Fibroblast of mammary gland (primary cell): Measurements from ENCODE around the gene EXT2.

Experiments used
- DNase-seq: peaks from one replicate; pipeline ENCODE4 v3.0.0-alpha.2; 2010; ENCODE audit warnings: low read depth
- H3K4me3 ChIP-seq: 2 replicates; pipeline ENCODE4 v1.5.1; 2011; ENCODE audit warnings: low read depth, mild to moderate bottlenecking, low read length, moderate library complexity; ENCODE audit not compliant: control insufficient read depth
- TF ChIP-seq, protein P1 (sequence below): conservative IDR thresholded peaks from 2 replicates; pipeline ENCODE4 v1.5.1; 2011; ENCODE audit warnings: low read depth, low read length, inconsistent platforms; ENCODE audit not compliant: control insufficient read depth, insufficient read depth

The EXT2 gene

GRCh38 chr11:44282620-44283019, 187.1 kb downstream of the EXT2 start:
- TF ChIP-seq, protein P1, sequence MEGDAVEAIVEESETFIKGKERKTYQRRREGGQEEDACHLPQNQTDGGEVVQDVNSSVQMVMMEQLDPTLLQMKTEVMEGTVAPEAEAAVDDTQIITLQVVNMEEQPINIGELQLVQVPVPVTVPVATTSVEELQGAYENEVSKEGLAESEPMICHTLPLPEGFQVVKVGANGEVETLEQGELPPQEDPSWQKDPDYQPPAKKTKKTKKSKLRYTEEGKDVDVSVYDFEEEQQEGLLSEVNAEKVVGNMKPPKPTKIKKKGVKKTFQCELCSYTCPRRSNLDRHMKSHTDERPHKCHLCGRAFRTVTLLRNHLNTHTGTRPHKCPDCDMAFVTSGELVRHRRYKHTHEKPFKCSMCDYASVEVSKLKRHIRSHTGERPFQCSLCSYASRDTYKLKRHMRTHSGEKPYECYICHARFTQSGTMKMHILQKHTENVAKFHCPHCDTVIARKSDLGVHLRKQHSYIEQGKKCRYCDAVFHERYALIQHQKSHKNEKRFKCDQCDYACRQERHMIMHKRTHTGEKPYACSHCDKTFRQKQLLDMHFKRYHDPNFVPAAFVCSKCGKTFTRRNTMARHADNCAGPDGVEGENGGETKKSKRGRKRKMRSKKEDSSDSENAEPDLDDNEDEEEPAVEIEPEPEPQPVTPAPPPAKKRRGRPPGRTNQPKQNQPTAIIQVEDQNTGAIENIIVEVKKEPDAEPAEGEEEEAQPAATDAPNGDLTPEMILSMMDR = no peak
- no peak overlapping the region for H3K4me3 ChIP-seq
- DNase-seq = no peak

DNA sequence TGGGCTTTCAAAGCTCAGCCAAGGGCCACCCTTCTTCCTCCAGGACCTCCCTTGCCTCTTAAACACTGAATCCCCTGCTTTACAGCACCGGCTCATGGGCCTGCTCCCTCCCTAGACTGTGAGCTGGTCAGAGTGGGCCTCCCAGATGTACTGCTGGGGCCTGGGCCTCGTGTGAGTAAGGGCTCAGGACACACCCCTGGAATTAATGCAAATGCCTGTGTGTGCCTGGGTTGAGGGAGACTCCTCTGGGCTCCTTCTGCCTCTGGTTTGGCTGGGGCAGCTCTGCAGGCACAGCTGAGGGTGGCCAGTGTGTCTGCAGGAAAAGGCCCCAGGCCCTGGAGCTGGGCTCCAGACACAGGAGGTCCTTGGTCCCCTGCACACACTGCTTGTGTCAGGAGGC, 190.3 kb downstream of the EXT2 start:
- H3K4me3 ChIP-seq = no peak overlapping the region
- TF ChIP-seq, protein P1 = no peak
- no peak for DNase-seq

DNA sequence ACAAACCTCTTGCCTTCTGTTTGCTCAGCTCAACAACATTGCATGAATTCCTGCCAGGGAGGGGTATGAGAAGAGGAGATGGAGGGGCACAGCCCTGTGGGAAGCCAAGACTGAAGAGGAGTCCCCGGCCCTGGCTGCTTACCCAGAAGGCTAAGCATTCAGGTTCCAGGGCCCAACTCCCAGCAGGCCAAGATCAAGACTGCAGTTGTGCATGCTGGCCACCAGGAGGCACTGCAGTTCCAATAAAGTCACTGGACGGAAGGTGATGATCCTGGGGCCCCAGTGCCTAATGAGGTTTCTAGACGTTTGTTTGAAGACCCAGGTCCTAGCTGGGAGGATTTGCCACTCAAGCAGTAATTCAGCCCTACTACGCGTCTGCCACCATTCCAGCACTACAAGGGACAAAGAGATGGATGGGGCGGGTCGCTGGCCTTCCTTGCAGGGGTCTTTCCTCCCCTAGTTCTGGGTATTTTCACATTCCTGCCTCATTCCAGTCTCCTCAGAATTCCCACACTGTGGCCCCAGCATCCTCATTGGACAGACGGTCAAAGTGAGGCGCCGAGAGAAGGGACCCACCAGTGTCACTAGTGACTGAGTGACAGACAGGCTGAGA, 190.9 kb downstream of the EXT2 start:
- H3K4me3 ChIP-seq = no peak overlapping the region
- peak; percentile 61 for DNase-seq
- TF ChIP-seq, protein P1 = peak; percentile 91

DNA sequence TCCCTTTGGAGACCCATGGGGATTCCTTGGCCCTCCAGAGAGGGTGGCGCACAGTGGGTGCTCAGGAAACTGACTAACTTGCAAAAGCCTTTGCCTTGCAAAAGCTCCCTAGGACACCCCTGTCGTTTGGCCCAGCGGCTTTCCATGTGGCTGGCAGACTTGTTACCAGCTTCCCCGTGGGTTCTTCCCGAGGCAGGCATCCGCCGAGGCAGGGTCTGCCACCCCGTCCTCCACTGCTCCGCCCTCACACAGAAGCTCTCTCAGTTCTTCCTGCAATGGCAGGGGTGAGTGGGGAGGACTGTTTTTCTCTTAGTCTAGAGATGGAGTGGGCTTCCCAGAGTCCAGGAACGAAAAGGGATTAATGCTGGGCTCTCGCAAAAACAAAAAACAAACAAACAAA, 191.4 kb downstream of the EXT2 start:
- H3K4me3 ChIP-seq = no peak overlapping the region
- no peak for DNase-seq
- TF ChIP-seq, protein P1 = no peak

DNA sequence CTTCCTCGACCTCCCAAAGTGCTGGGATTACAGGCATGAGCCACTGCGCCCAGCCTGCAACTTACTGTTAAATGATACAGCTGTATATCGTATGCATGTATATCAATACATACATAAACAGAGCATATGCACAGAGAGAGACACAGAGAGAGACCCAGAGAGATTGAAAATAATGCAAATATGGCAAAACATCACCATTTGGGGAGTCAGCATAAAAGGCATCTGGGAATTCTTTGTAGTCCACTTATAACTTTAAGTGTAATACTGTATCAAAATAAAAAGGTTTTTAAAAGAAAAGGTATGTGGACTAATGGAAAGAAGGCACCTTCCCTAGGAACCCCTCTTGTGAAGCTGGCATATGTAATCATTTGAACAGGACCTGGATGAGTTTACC, 192.7 kb downstream of the EXT2 start:
- TF ChIP-seq, protein P1 = no peak
- no peak overlapping the region for H3K4me3 ChIP-seq
- DNase-seq = no peak

GRCh38 chr11:44290208-44290607, 194.7 kb downstream of the EXT2 start:
- TF ChIP-seq, protein P1 = no peak
- DNase-seq = no peak
- no peak overlapping the region for H3K4me3 ChIP-seq
